ENCODE data around the gene SEZ6L.

- TF ChIP-seq CTCF (IDR thresholded peaks at IDR 0.05) (no peak), POLR2A (IDR thresholded peaks at IDR 0.05) (no peak)
Observed at GRCh38 chr22:26303475-26303874, 134.2 kb downstream of the SEZ6L start.
